NB4 (cell line): Measurements from ENCODE around the gene ADIRF.

Source experiments
- POLR2A ChIP-seq: IDR thresholded peaks from 2 replicates; pipeline ENCODE4 v1.6.1; 2011; ENCODE audit warnings: mild to moderate bottlenecking; ENCODE audit not compliant: insufficient read length; ENCODE audit errors: extremely low read depth
- TF ChIP-seq, protein P1 (sequence below): IDR thresholded peaks from one replicate; pipeline ENCODE4 v1.5.1; 2012; ENCODE audit warnings: low read depth, low read length
- TF ChIP-seq, protein P2 (sequence below): IDR thresholded peaks from 2 replicates; pipeline ENCODE4 v1.6.1; 2011; ENCODE audit warnings: low read depth, low read length

DNA sequence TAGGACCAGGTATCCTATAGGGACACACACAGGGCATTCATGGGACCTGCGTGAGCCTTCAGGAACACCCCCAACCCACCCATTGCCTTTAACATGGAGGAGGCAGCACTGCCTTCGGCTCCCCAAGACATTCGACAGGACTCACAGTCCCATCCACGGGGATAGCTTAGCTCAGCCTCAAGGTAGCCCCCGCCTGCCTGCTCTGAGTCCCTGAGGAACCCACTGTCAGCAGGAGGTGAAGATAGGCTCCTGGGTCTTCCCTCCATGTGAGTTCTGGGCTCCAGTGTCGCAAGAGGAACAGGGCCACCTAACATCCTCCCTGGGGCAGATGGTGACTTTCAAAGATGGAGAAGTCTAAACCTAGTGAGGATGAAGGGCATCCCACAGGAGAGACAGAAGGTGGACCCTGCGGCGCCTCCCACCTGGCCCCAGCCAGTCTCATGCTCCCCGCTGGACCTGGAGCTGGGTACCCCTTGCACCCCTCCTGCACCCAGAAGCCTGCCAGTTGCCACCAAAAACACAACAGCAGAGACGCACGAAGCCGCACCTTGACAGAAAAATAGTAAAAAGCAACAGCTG is 4.9 kb upstream of the ADIRF start:
- no peak for TF ChIP-seq POLR2A
- TF ChIP-seq, protein P1, sequence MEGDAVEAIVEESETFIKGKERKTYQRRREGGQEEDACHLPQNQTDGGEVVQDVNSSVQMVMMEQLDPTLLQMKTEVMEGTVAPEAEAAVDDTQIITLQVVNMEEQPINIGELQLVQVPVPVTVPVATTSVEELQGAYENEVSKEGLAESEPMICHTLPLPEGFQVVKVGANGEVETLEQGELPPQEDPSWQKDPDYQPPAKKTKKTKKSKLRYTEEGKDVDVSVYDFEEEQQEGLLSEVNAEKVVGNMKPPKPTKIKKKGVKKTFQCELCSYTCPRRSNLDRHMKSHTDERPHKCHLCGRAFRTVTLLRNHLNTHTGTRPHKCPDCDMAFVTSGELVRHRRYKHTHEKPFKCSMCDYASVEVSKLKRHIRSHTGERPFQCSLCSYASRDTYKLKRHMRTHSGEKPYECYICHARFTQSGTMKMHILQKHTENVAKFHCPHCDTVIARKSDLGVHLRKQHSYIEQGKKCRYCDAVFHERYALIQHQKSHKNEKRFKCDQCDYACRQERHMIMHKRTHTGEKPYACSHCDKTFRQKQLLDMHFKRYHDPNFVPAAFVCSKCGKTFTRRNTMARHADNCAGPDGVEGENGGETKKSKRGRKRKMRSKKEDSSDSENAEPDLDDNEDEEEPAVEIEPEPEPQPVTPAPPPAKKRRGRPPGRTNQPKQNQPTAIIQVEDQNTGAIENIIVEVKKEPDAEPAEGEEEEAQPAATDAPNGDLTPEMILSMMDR, result no peak
- TF ChIP-seq, protein P2, sequence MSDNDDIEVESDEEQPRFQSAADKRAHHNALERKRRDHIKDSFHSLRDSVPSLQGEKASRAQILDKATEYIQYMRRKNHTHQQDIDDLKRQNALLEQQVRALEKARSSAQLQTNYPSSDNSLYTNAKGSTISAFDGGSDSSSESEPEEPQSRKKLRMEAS, result no peak
